Measurements from ENCODE around the gene SFXN3.

SFXN3 gene

GRCh38 chr10:101065481-101066145 lies 34.6 kb downstream of the SFXN3 start:
- Histone ChIP-seq H3K27me3 (ENCODE audit: control insufficient read depth, insufficient read depth, low read length) (peaks cover 48% of the 10 kb centered on the region), H3K36me3 (ENCODE audit: control insufficient read depth, insufficient read depth, low read length) (no peaks in the 10 kb centered on the region), H3K4me1 (ENCODE audit: control insufficient read depth, insufficient read depth, low read length) (peaks cover 12% of the 10 kb centered on the region), H3K4me3 (ENCODE audit: low read length) (no peak overlapping the region), H3K9me3 (ENCODE audit: control insufficient read depth, insufficient read depth, low read length) (no peaks in the 10 kb centered on the region), H3K27ac (ENCODE audit: low read length) (no peak overlapping the region)
- no CpG with 5 or more reads among the region's 3 CpGs for WGBS (ENCODE audit: insufficient coverage, insufficient read length)
- no peak for DNase-seq (ENCODE audit: low read depth, low spot score)

- no peak for DNase-seq (ENCODE audit: low read depth, low spot score)
- no peaks in the 10 kb centered on the region for H3K9me3 ChIP-seq (ENCODE audit: control insufficient read depth, insufficient read depth, low read length)
- peaks cover 48% of the 10 kb centered on the region for H3K27me3 ChIP-seq (ENCODE audit: control insufficient read depth, insufficient read depth, low read length)
- peaks cover 12% of the 10 kb centered on the region for H3K4me1 ChIP-seq (ENCODE audit: control insufficient read depth, insufficient read depth, low read length)
- H3K36me3 ChIP-seq (ENCODE audit: control insufficient read depth, insufficient read depth, low read length), result no peaks in the 10 kb centered on the region
- no peak overlapping the region for H3K27ac ChIP-seq (ENCODE audit: low read length)
- no CpG with 5 or more reads among the region's 49 CpGs for WGBS (ENCODE audit: insufficient coverage, insufficient read length)
- peak overlapping the region; percentile 34; the same call in 1 of the 2 replicates for H3K4me3 ChIP-seq (ENCODE audit: low read length)
These were observed 35.3 kb downstream of the SFXN3 start for GRCh38 chr10:101066146-101066895.

GRCh38 chr10:101066896-101067355 lies 35.9 kb downstream of the SFXN3 start:
- Histone ChIP-seq H3K36me3 (ENCODE audit: control insufficient read depth, insufficient read depth, low read length) (no peaks in the 10 kb centered on the region), H3K4me3 (ENCODE audit: low read length) (peak overlapping the region; percentile 48; the same call in 1 of the 2 replicates), H3K4me1 (ENCODE audit: control insufficient read depth, insufficient read depth, low read length) (peaks cover 12% of the 10 kb centered on the region), H3K27me3 (ENCODE audit: control insufficient read depth, insufficient read depth, low read length) (peaks cover 47% of the 10 kb centered on the region), H3K27ac (ENCODE audit: low read length) (no peak overlapping the region), H3K9me3 (ENCODE audit: control insufficient read depth, insufficient read depth, low read length) (no peaks in the 10 kb centered on the region)
- DNase-seq (ENCODE audit: low read depth, low spot score), result no peak
- no CpG with 5 or more reads among the region's 31 CpGs for WGBS (ENCODE audit: insufficient coverage, insufficient read length)

GRCh38 chr10:101067356-101068083 lies 36.5 kb downstream of the SFXN3 start:
- no CpG with 5 or more reads among the region's 43 CpGs for WGBS (ENCODE audit: insufficient coverage, insufficient read length)
- no peak for DNase-seq (ENCODE audit: low read depth, low spot score)
- Histone ChIP-seq H3K36me3 (ENCODE audit: control insufficient read depth, insufficient read depth, low read length) (no peaks in the 10 kb centered on the region), H3K4me1 (ENCODE audit: control insufficient read depth, insufficient read depth, low read length) (peaks cover 9% of the 10 kb centered on the region), H3K27ac (ENCODE audit: low read length) (no peak overlapping the region), H3K27me3 (ENCODE audit: control insufficient read depth, insufficient read depth, low read length) (peaks cover 42% of the 10 kb centered on the region), H3K4me3 (ENCODE audit: low read length) (peak overlapping the region; percentile 48; the same call in 1 of the 2 replicates), H3K9me3 (ENCODE audit: control insufficient read depth, insufficient read depth, low read length) (no peaks in the 10 kb centered on the region)

- no peaks in the 10 kb centered on the region for H3K9me3 ChIP-seq (ENCODE audit: control insufficient read depth, insufficient read depth, low read length)
- WGBS (ENCODE audit: insufficient coverage, insufficient read length), result no CpG with 5 or more reads among the region's 5 CpGs
- DNase-seq (ENCODE audit: low read depth, low spot score), result no peak
- H3K4me3 ChIP-seq (ENCODE audit: low read length), result no peak overlapping the region
- H3K36me3 ChIP-seq (ENCODE audit: control insufficient read depth, insufficient read depth, low read length), result no peaks in the 10 kb centered on the region
- H3K4me1 ChIP-seq (ENCODE audit: control insufficient read depth, insufficient read depth, low read length), result peaks cover 3% of the 10 kb centered on the region
- H3K27me3 ChIP-seq (ENCODE audit: control insufficient read depth, insufficient read depth, low read length), result peaks cover 37% of the 10 kb centered on the region
- no peak overlapping the region for H3K27ac ChIP-seq (ENCODE audit: low read length)
These were observed 38.4 kb downstream of the SFXN3 start for GRCh38 chr10:101069441-101069840.

GRCh38 chr10:101070098-101070497 lies 39.1 kb downstream of the SFXN3 start:
- Histone ChIP-seq H3K4me3 (ENCODE audit: low read length) (no peak overlapping the region), H3K36me3 (ENCODE audit: control insufficient read depth, insufficient read depth, low read length) (no peaks in the 10 kb centered on the region), H3K27me3 (ENCODE audit: control insufficient read depth, insufficient read depth, low read length) (peaks cover 31% of the 10 kb centered on the region), H3K9me3 (ENCODE audit: control insufficient read depth, insufficient read depth, low read length) (no peaks in the 10 kb centered on the region), H3K4me1 (ENCODE audit: control insufficient read depth, insufficient read depth, low read length) (peaks cover 3% of the 10 kb centered on the region), H3K27ac (ENCODE audit: low read length) (no peak overlapping the region)
- DNase-seq (ENCODE audit: low read depth, low spot score), result no peak
- WGBS (ENCODE audit: insufficient coverage, insufficient read length), result no CpG with 5 or more reads among the region's 3 CpGs

- Histone ChIP-seq H3K36me3 (ENCODE audit: control insufficient read depth, insufficient read depth, low read length) (no peaks in the 10 kb centered on the region), H3K4me1 (ENCODE audit: control insufficient read depth, insufficient read depth, low read length) (no peaks in the 10 kb centered on the region; the same call in 1 of the 2 replicates), H3K4me3 (ENCODE audit: low read length) (no peak overlapping the region), H3K9me3 (ENCODE audit: control insufficient read depth, insufficient read depth, low read length) (no peaks in the 10 kb centered on the region), H3K27me3 (ENCODE audit: control insufficient read depth, insufficient read depth, low read length) (peaks cover 18% of the 10 kb centered on the region), H3K27ac (ENCODE audit: low read length) (no peak overlapping the region)
- no peak for DNase-seq (ENCODE audit: low read depth, low spot score)
- WGBS (ENCODE audit: insufficient coverage, insufficient read length), result no CpG with 5 or more reads among the region's 6 CpGs
These were observed 40.3 kb downstream of the SFXN3 start for GRCh38 chr10:101071267-101071884.

- no peak overlapping the region for H3K4me3 ChIP-seq (ENCODE audit: low read length)
- peaks cover 13% of the 10 kb centered on the region; the same call in 1 of the 2 replicates for H3K27me3 ChIP-seq (ENCODE audit: control insufficient read depth, insufficient read depth, low read length)
- no peaks in the 10 kb centered on the region for H3K9me3 ChIP-seq (ENCODE audit: control insufficient read depth, insufficient read depth, low read length)
- H3K4me1 ChIP-seq (ENCODE audit: control insufficient read depth, insufficient read depth, low read length), result no peaks in the 10 kb centered on the region; the same call in 1 of the 2 replicates
- H3K27ac ChIP-seq (ENCODE audit: low read length), result no peak overlapping the region
- no CpG with 5 or more reads among the region's 7 CpGs for WGBS (ENCODE audit: insufficient coverage, insufficient read length)
- DNase-seq (ENCODE audit: low read depth, low spot score), result no peak
- no peaks in the 10 kb centered on the region for H3K36me3 ChIP-seq (ENCODE audit: control insufficient read depth, insufficient read depth, low read length)
These were observed 40.9 kb downstream of the SFXN3 start for GRCh38 chr10:101071885-101072433.

GRCh38 chr10:101072923-101073322 lies 41.9 kb downstream of the SFXN3 start:
- no peak overlapping the region for H3K27ac ChIP-seq (ENCODE audit: low read length)
- no peak overlapping the region for H3K4me3 ChIP-seq (ENCODE audit: low read length)
- no peaks in the 10 kb centered on the region; the same call in 1 of the 2 replicates for H3K4me1 ChIP-seq (ENCODE audit: control insufficient read depth, insufficient read depth, low read length)
- no peaks in the 10 kb centered on the region for H3K36me3 ChIP-seq (ENCODE audit: control insufficient read depth, insufficient read depth, low read length)
- no peaks in the 10 kb centered on the region for H3K9me3 ChIP-seq (ENCODE audit: control insufficient read depth, insufficient read depth, low read length)
- peaks cover 13% of the 10 kb centered on the region; the same call in 1 of the 2 replicates for H3K27me3 ChIP-seq (ENCODE audit: control insufficient read depth, insufficient read depth, low read length)
- WGBS (ENCODE audit: insufficient coverage, insufficient read length), result no CpG with 5 or more reads among the region's 9 CpGs
- DNase-seq (ENCODE audit: low read depth, low spot score), result no peak
